ENCODE measurements around the gene HNRNPUL1.

GRCh38 chr19:41244117-41244516, 20.1 kb upstream of the HNRNPUL1 start:
- TF ChIP-seq CTCF (IDR thresholded peaks at IDR 0.05) = no peak
- no peak for TF ChIP-seq POLR2A (IDR thresholded peaks at IDR 0.05)

All from body of pancreas (tissue), 4 donors.